ENCODE results near the gene CIAO2B.

The CIAO2B gene

DNA sequence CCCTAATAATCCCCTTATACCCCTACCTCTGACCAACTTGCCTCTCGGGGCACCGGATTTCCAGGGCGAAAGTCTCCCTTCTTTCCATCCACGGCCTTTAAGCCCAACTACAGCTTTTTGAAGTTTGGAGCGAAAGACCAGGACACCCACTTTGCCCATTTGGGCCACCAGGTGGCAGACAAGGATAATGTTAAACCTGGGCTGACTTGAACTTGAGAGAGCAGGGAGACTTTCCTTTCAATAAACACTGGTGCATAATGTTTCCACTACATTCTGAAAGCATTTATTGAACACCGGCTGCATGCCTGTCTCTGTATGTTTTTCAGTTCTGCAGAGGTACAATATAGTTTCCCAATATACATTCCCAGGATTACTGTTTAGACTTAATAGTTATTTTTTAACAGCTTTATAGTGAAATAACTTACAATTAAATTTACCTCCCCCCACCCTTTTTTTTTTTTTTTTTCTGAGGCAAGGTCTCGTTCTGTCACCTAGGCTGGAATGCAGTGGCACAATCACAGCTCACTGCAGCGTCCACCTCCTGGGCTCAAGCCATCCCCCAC is 20.0 kb upstream of the CIAO2B start:
- Histone ChIP-seq H3K27me3 (ENCODE audit: control insufficient read depth in 1 of 2, insufficient read depth in 2 of 2, low read length in 2 of 2) (peaks cover 12 to 13% of the 10 kb centered on the region in 2 donors), H3K9me3 (ENCODE audit: low read length) (peaks cover 4% of the 10 kb centered on the region), H3K36me3 (ENCODE audit: insufficient read depth, low read length) (no peaks in the 10 kb centered on the region), H3K9ac (ENCODE audit: low read length) (no peak overlapping the region), H3K4me1 (ENCODE audit: insufficient read depth, low read length) (no peaks in the 10 kb centered on the region), H3K27ac (ENCODE audit: low read depth, low read length) (no peak overlapping the region), H3K4me3 (ENCODE audit: low read depth in 1 of 2, low read length in 2 of 2) (no peak overlapping the region)

DNA sequence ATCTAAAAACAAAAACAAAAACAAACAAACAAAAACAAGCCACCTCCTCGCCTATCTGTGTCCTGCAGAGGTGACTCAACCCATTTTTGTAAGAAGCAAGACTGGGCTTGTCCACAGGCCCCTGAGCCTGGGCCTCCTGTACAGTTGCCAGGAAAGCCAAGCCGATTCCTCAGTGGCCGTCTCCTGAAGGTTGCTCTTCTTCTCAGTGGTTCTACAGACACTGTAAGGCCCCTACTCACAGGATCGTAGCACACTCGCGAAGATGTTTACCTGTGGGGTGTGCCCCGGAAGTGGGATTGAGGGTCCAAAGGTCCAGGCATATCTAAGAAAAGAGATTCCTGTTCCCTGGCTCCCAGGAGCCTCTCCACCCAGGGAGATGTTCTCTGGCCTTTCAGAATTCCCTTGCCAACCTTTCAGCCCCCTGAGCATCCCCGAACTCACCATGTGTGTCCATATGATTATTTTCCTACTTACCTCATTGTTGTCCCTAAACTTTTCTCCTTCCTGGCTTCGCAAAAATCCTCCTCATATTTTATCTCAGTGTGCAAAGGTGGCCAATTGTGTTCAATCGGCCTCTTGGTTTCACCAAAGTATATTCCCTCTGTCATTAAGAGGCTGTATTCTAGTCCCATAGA is 19.4 kb upstream of the CIAO2B start:
- peaks cover 4% of the 10 kb centered on the region for H3K9me3 ChIP-seq (ENCODE audit: low read length)
- H3K4me3 ChIP-seq (ENCODE audit: low read depth in 1 of 2, low read length in 2 of 2): no peak overlapping the region
- no peaks in the 10 kb centered on the region for H3K36me3 ChIP-seq (ENCODE audit: insufficient read depth, low read length)
- H3K27me3 ChIP-seq (ENCODE audit: control insufficient read depth in 1 of 2, insufficient read depth in 2 of 2, low read length in 2 of 2): peaks cover 13 to 15% of the 10 kb centered on the region in 2 donors
- no peak overlapping the region for H3K27ac ChIP-seq (ENCODE audit: low read depth, low read length)
- no peaks in the 10 kb centered on the region for H3K4me1 ChIP-seq (ENCODE audit: insufficient read depth, low read length)
- no peak overlapping the region for H3K9ac ChIP-seq (ENCODE audit: low read length)

DNA sequence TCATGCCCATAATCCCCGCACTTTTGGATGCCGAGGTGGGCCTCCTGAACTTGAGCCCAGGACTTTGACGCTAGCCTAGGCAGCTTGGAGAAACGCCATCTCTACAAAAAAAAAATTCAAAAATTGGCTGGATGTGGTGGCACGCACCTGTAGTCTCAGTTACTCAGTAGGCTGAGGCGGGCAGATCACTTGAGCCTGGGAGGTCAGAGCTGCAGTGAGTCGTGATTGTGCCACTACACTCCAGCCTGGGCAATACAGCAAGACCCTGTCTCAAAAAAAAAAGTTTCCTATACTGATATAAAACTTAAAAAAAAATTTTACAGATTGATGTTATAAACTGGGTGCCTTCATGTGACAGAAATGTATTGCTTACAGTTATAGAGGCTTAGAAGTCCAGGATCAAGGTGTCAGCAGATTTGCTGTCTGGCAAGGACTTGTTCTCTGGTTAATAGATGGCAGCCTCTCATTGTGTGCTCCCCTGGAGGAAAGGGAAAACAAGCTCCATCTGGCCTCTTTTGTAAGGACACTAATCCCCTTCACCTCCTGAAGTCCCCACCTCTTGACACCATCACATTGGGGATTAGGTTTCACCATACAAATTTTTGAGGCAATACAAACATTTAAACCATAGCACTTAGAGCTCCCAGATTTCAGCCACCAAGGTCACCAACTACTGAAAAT is 18.4 kb upstream of the CIAO2B start:
- Histone ChIP-seq H3K27me3 (ENCODE audit: control insufficient read depth in 1 of 2, insufficient read depth in 2 of 2, low read length in 2 of 2) (peaks cover 13 to 15% of the 10 kb centered on the region in 2 donors), H3K27ac (ENCODE audit: low read depth, low read length) (no peak overlapping the region), H3K9me3 (ENCODE audit: low read length) (peaks cover 4% of the 10 kb centered on the region), H3K36me3 (ENCODE audit: insufficient read depth, low read length) (no peaks in the 10 kb centered on the region), H3K9ac (ENCODE audit: low read length) (no peak overlapping the region), H3K4me1 (ENCODE audit: insufficient read depth, low read length) (no peaks in the 10 kb centered on the region), H3K4me3 (ENCODE audit: low read depth in 1 of 2, low read length in 2 of 2) (no peak overlapping the region)

DNA sequence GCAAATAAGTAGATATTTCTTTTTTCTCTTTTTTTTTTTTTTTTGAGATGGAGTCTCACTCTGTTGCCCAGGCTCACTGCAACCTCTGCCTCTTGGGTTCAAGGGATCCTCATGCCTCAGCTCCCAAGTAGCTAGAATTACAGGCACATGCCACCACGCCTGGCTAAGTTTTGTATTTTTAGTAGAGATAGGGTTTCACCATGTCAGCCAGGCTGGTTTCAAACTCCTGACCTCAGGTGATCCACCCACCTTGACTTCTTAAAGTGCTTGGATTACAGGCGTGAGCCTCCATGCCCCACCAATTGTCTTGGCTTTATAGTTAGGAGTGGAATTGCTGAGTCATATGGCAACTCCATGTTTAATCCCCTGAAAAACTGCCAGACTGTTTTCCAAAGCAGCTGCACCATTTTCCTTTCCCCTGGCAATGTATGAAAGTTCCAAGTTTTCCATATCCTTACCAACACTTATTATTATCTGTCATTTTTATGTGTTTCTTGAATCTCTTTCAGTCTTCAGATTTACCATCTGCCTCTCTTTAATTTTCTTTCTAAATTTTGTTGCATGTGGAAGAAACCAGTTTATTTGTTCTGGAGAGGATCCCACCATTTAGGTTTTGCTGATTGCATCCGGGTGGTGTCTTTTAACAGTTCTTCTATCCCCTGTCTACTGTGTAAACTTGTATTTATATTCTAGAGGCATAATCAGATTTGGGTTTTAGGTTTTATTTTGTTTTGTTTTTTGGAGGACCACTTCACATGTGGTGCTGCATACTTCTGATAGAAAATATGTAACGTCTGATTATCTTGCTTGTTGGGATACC is 17.0 kb upstream of the CIAO2B start:
- Histone ChIP-seq H3K36me3 (ENCODE audit: insufficient read depth, low read length) (no peaks in the 10 kb centered on the region), H3K4me1 (ENCODE audit: insufficient read depth, low read length) (peaks cover 4% of the 10 kb centered on the region), H3K4me3 (ENCODE audit: low read depth in 1 of 2, low read length in 2 of 2) (no peak overlapping the region), H3K9ac (ENCODE audit: low read length) (no peak overlapping the region), H3K27ac (ENCODE audit: low read depth, low read length) (no peak overlapping the region), H3K9me3 (ENCODE audit: low read length) (peaks cover 4% of the 10 kb centered on the region), H3K27me3 (ENCODE audit: control insufficient read depth in 1 of 2, insufficient read depth in 2 of 2, low read length in 2 of 2) (peaks cover 13 to 15% of the 10 kb centered on the region in 2 donors)

DNA sequence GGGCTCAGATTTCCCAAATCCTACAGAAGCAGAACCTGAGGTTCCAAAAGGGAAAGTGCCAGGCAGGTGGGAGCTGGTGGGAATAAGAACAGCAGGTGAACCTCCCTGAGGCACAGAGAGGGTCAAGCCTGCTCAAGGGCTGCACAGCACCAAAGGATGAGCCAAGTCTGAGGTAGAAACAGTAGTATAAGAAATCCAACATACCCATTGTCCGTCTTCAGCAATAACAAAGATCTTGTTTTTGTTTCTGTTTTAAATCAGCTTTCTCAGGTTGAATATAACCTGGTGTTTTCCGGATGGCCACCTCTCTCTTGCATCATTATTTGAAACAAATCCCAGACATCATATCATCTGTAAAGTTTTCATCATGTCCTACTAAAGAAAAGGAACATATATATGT is 16.2 kb upstream of the CIAO2B start:
- Histone ChIP-seq H3K36me3 (ENCODE audit: insufficient read depth, low read length) (no peaks in the 10 kb centered on the region), H3K27me3 (ENCODE audit: control insufficient read depth in 1 of 2, insufficient read depth in 2 of 2, low read length in 2 of 2) (peaks cover 13 to 15% of the 10 kb centered on the region in 2 donors), H3K4me1 (ENCODE audit: insufficient read depth, low read length) (peaks cover 4% of the 10 kb centered on the region), H3K9ac (ENCODE audit: low read length) (no peak overlapping the region), H3K4me3 (ENCODE audit: low read depth in 1 of 2, low read length in 2 of 2) (no peak overlapping the region), H3K9me3 (ENCODE audit: low read length) (peaks cover 4% of the 10 kb centered on the region), H3K27ac (ENCODE audit: low read depth, low read length) (no peak overlapping the region)

DNA sequence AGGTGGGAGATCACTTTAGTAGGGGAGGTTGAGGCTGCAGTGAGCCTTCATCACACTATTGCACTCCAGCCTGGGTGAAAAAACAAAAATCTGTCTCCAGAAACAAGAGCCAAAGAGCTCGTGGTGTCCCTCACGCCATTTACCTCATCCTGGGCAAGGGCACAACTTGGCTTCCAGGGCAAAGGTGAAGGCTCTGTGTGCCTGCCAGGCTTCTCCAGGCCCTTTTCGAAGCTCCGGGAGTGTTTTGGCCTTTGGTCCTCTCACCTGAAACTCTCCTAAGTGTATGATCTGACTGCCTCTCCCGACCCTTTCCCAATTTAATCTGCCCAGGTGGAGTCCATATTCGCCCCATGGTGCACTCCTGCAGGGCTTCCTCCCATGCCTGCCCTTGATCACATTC is 15.3 kb upstream of the CIAO2B start:
- Histone ChIP-seq H3K27ac (ENCODE audit: low read depth, low read length) (no peak overlapping the region), H3K4me1 (ENCODE audit: insufficient read depth, low read length) (peaks cover 4% of the 10 kb centered on the region), H3K36me3 (ENCODE audit: insufficient read depth, low read length) (no peaks in the 10 kb centered on the region), H3K9me3 (ENCODE audit: low read length) (peaks cover 4% of the 10 kb centered on the region), H3K27me3 (ENCODE audit: control insufficient read depth in 1 of 2, insufficient read depth in 2 of 2, low read length in 2 of 2) (peaks cover 13 to 15% of the 10 kb centered on the region in 2 donors), H3K4me3 (ENCODE audit: low read depth in 1 of 2, low read length in 2 of 2) (no peak overlapping the region), H3K9ac (ENCODE audit: low read length) (no peak overlapping the region)

DNA sequence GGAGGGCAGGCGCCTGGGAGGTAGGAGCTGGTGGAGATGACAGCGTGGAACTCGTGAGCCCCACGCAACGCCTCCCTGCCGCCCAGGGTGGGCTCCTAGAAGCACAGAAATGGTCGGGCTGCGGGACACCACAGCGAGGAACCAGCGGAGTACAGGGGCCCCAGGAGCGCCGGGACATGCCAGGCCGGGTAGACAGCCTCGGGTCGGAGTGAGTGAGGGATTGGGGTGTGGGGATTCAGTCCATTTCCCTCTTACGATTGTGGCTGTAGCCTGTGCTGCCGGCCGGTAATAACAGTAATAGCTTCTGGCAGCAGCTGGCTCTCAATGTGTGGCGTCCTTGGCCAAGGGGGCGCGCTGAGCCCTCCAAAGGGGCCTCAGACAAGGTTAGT is 14.6 kb upstream of the CIAO2B start:
- H3K27me3 ChIP-seq (ENCODE audit: control insufficient read depth in 1 of 2, insufficient read depth in 2 of 2, low read length in 2 of 2): peaks cover 13 to 15% of the 10 kb centered on the region in 2 donors
- no peaks in the 10 kb centered on the region for H3K36me3 ChIP-seq (ENCODE audit: insufficient read depth, low read length)
- peaks cover 4% of the 10 kb centered on the region for H3K4me1 ChIP-seq (ENCODE audit: insufficient read depth, low read length)
- no peak overlapping the region for H3K9ac ChIP-seq (ENCODE audit: low read length)
- H3K27ac ChIP-seq (ENCODE audit: low read depth, low read length): no peak overlapping the region
- H3K4me3 ChIP-seq (ENCODE audit: low read depth in 1 of 2, low read length in 2 of 2): peak overlapping the region; percentile 61
- H3K9me3 ChIP-seq (ENCODE audit: low read length): peaks cover 4% of the 10 kb centered on the region

DNA sequence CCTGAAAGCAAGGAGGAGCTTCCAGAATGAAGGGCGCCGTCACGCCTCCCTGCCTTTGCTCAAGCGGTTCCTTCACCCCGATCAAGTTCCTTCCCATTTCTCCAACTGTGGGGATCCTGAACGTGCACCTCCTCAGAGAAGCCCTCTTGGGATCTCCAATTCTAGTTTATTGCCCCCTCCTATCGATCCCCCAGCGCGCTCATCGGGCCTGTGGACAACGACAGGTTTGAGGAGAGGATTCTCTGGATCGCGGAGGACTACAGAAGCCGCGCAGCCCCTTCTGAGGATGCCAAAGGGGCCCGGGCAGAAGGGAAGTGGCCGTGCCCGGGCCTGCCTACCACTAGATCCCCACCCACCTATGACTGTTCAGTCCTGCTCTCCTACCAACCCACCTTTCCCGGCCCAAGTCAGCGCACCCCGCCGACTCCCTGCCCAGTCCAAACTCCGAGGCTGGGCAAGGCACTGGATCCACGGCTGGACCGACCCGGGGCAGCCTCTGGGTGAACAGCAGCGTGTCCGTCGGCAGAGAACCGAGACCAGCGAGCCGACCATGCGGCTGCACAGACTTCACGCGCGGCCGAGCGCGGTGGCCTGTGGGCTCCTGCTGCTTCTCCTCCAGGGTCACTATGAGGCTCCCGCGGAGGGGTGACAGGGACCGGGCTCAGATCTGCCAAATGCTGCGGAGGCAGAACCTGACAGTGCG is 14.1 kb upstream of the CIAO2B start:
- Histone ChIP-seq H3K9me3 (ENCODE audit: low read length) (peaks cover 4% of the 10 kb centered on the region), H3K27me3 (ENCODE audit: control insufficient read depth in 1 of 2, insufficient read depth in 2 of 2, low read length in 2 of 2) (peaks cover 13 to 15% of the 10 kb centered on the region in 2 donors), H3K4me1 (ENCODE audit: insufficient read depth, low read length) (peaks cover 4% of the 10 kb centered on the region), H3K27ac (ENCODE audit: low read depth, low read length) (no peak overlapping the region), H3K4me3 (ENCODE audit: low read depth in 1 of 2, low read length in 2 of 2) (peak overlapping the region; percentile 61), H3K9ac (ENCODE audit: low read length) (no peak overlapping the region), H3K36me3 (ENCODE audit: insufficient read depth, low read length) (no peaks in the 10 kb centered on the region)

DNA sequence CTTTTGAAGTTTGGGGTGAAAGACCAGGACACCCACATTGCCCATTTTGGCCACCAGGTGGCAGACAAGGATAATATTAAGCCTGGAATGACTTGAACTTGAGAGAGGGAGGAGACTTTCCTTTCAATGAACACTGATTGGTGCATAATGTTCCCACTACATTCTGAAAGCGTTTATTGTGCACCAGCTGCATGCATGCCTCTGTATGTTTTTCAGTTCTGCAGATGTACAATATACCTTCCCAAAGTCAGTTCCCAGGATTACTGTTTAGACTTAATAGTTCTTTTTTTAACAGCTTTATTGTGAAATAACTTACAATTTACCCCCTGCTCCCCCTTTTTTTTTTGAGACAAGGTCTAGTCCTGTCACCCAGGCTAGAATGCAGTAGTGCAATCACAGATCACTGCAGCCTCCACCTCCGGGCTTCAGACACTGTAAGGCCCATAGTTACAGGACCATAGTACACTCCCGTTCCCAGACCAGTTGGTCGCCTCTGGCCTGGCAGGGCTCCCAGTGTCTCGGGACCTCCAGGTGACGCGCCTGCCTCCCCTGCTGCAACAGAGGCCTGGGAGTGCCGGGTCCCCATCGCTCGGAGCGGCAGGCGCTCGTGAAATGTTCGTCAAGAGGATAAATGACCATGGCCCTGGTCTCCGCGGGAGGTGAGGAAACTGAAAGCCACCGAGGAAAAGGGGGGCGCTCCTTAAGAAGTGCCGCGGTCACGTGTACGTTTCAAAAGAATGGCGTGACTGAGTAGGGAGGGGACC is 13.3 kb upstream of the CIAO2B start:
- Histone ChIP-seq H3K27me3 (ENCODE audit: control insufficient read depth in 1 of 2, insufficient read depth in 2 of 2, low read length in 2 of 2) (peaks cover 13 to 15% of the 10 kb centered on the region in 2 donors), H3K9me3 (ENCODE audit: low read length) (peaks cover 4% of the 10 kb centered on the region), H3K36me3 (ENCODE audit: insufficient read depth, low read length) (peaks cover 4% of the 10 kb centered on the region), H3K27ac (ENCODE audit: low read depth, low read length) (no peak overlapping the region), H3K4me3 (ENCODE audit: low read depth in 1 of 2, low read length in 2 of 2) (peak overlapping the region; percentile 57 to 61), H3K9ac (ENCODE audit: low read length) (no peak overlapping the region), H3K4me1 (ENCODE audit: insufficient read depth, low read length) (peaks cover 4% of the 10 kb centered on the region)

DNA sequence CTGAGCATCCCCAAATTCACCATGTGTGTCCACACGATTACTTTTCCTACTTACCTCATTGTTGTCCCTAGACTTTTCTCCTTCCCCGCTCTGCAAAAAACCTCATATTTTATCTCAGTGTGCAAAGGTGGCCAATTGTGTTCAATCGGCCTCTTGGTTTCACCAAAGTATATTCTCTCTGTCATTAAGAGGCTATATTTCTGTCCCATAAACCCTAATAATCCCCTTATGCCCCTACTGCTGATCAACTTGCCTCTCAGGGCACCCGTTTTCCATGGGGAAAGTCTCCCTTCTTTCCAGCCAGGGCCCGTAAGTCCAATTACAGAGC is 12.7 kb upstream of the CIAO2B start:
- H3K27ac ChIP-seq (ENCODE audit: low read depth, low read length): no peak overlapping the region
- no peak overlapping the region for H3K4me3 ChIP-seq (ENCODE audit: low read depth in 1 of 2, low read length in 2 of 2)
- peaks cover 4% of the 10 kb centered on the region for H3K4me1 ChIP-seq (ENCODE audit: insufficient read depth, low read length)
- peaks cover 10% of the 10 kb centered on the region for H3K36me3 ChIP-seq (ENCODE audit: insufficient read depth, low read length)
- no peak overlapping the region for H3K9ac ChIP-seq (ENCODE audit: low read length)
- peaks cover 4% of the 10 kb centered on the region for H3K9me3 ChIP-seq (ENCODE audit: low read length)
- peaks cover 10 to 11% of the 10 kb centered on the region in 2 donors for H3K27me3 ChIP-seq (ENCODE audit: control insufficient read depth in 1 of 2, insufficient read depth in 2 of 2, low read length in 2 of 2)

Measured in muscle layer of colon (tissue), 2 donors.